Naive thymus-derived CD8-positive, alpha-beta T cell (primary cell): Measurements from ENCODE around the gene SH3BP2. TPM values are rescaled to one million over a fixed set of nuclear protein-coding genes. Genes with fewer than 3 reads are reported as not detected.

Experiments
- ATAC-seq, 2 donors: fragments of 150-1000 bp; cut with Tn5 transposase in 1 of 2; sonication (Bioruptor Pico), chemical (Tn5 transposase) in 1 of 2; 1 replicate in 1 of 2; 2 replicates in 1 of 2; pipeline ENCODE4 v1.10.0; 2021; ENCODE audit warnings: mild to moderate bottlenecking in 2 of 2, moderate library complexity in 2 of 2
- POLR2A ChIA-PET: fragments of 350-600 bp; sonication (Branson Sonifier 250); formaldehyde crosslinking; loops from one replicate; lab custom pipeline; 2021; ENCODE audit warnings: antibody characterized with exemption; lab: Charles Lee
- DNase-seq, 10 donors: peaks; one replicate each; pipeline versions ENCODE4 v3.0.0 to v3.0.0-alpha.2; 2020 to 2022
- H3K27ac Mint-ChIP-seq, 10 donors: one replicate each; pipeline ENCODE4 v1.8.0; 2020 to 2022; ENCODE audit warnings: mild to moderate bottlenecking in 10 of 10, mixed read lengths in 10 of 10, moderate library complexity in 4 of 10, inconsistent platforms in 1 of 10
- H3K27me3 Mint-ChIP-seq, 5 donors: one replicate each; pipeline ENCODE4 v1.8.0; 2021 to 2022; ENCODE audit warnings: mixed read lengths in 5 of 5
- H3K36me3 Mint-ChIP-seq, 3 donors: one replicate each; pipeline ENCODE4 v1.8.0; 2020 to 2022; ENCODE audit warnings: mixed read lengths in 3 of 3, mild to moderate bottlenecking in 2 of 3, inconsistent platforms in 1 of 3
- H3K4me1 Mint-ChIP-seq, 4 donors: one replicate each; pipeline ENCODE4 v1.8.0; 2021 to 2022; ENCODE audit warnings: mixed read lengths in 4 of 4
- H3K4me3 Mint-ChIP-seq, 10 donors: one replicate each; pipeline ENCODE4 v1.8.0; 2020 to 2022; ENCODE audit warnings: mild to moderate bottlenecking in 10 of 10, mixed read lengths in 10 of 10, moderate library complexity in 6 of 10, inconsistent platforms in 1 of 10
- H3K9me3 Mint-ChIP-seq, 9 donors: one replicate each; pipeline ENCODE4 v1.8.0; 2020 to 2022; ENCODE audit warnings: mixed read lengths in 9 of 9, mild to moderate bottlenecking in 3 of 9, inconsistent platforms in 1 of 9, moderate library complexity in 1 of 9
- polyA plus RNA-seq, 3 donors: library from polyadenylated mRNA; unstranded; fragments of 300-500 nt; fragmentation: Illumina TruSeq; gene quantifications; one replicate each; pipeline ENCODE4 v1.2.3, GENCODE V29; 2021
- total RNA-seq, 8 experiments: library from RNA in 2 of 8; stranded (reverse) in 2 of 8; gene quantifications; one replicate each; pipeline ENCODE4 v1.2.3 and lab custom pipeline; 2021 to 2026

SH3BP2 gene
- total and polyA plus RNA-seq, 5 experiments from 2014 or later, result 4.8 to 28.3 (median 10.8) TPM

GRCh38 chr4:2886161-2886560, 93.3 kb downstream of the SH3BP2 start:
- no peaks in the 10 kb centered on the region for H3K27me3 Mint-ChIP-seq
- H3K4me3 Mint-ChIP-seq, result no peak overlapping the region
- H3K4me1 Mint-ChIP-seq, result peaks cover 0 to 14% (median 7%) of the 10 kb centered on the region in 4 donors
- peak overlapping the region in 4 of 10 donors; percentile 33 to 65 (median 40) for H3K27ac Mint-ChIP-seq
- peaks cover 0 to 75% (median 15%) of the 10 kb centered on the region in 3 donors for H3K36me3 Mint-ChIP-seq
- ATAC-seq, result no peak
- POLR2A ChIA-PET, result no interaction called here
- DNase-seq, result no peak
- H3K9me3 Mint-ChIP-seq, result no peaks in the 10 kb centered on the region

GRCh38 chr4:2886622-2887021, 93.7 kb downstream of the SH3BP2 start:
- no peak overlapping the region for H3K4me3 Mint-ChIP-seq
- H3K27ac Mint-ChIP-seq, result peak overlapping the region in 3 of 10 donors; percentile 43 to 65 (median 57)
- POLR2A ChIA-PET, result no interaction called here
- peaks cover 0 to 75% (median 15%) of the 10 kb centered on the region in 3 donors for H3K36me3 Mint-ChIP-seq
- H3K27me3 Mint-ChIP-seq, result no peaks in the 10 kb centered on the region
- no peak for DNase-seq
- H3K9me3 Mint-ChIP-seq, result no peaks in the 10 kb centered on the region
- no peak for ATAC-seq
- H3K4me1 Mint-ChIP-seq, result peaks cover 0 to 16% (median 8%) of the 10 kb centered on the region in 4 donors

- Mint-ChIP-seq H3K27ac (peak overlapping the region in 6 of 10 donors; percentile 39 to 67 (median 62)), H3K27me3 (no peaks in the 10 kb centered on the region), H3K4me1 (peaks cover 0 to 18% (median 10%) of the 10 kb centered on the region in 4 donors), H3K4me3 (no peak overlapping the region), H3K9me3 (no peaks in the 10 kb centered on the region), H3K36me3 (peaks cover 0 to 71% (median 15%) of the 10 kb centered on the region in 3 donors)
- ATAC-seq (no peak), DNase-seq (no peak)
- POLR2A ChIA-PET, result no interaction called here
These were observed 94.5 kb downstream of the SH3BP2 start for GRCh38 chr4:2887343-2887742.

GRCh38 chr4:2888886-2889285, 96.0 kb downstream of the SH3BP2 start:
- DNase-seq, result no peak
- Mint-ChIP-seq H3K27me3 (no peaks in the 10 kb centered on the region), H3K36me3 (peaks cover 0 to 67% (median 15%) of the 10 kb centered on the region in 3 donors), H3K9me3 (no peaks in the 10 kb centered on the region), H3K27ac (peak overlapping the region in 3 of 10 donors; percentile 42 to 63 (median 47)), H3K4me3 (no peak overlapping the region), H3K4me1 (peaks cover 0 to 19% (median 10%) of the 10 kb centered on the region in 4 donors)
- POLR2A ChIA-PET, result no interaction called here
- no peak for ATAC-seq

Other genes starting within 250 kb of the SH3BP2 start
- gene TNIP2, start 36.7 kb upstream of the SH3BP2 start, total RNA-seq, result 10 to 100 TPM; 48.1 to 48.4 TPM
- 10 to 100 TPM; 34.2 to 52.5 (median 43.5) TPM for gene TNIP2, start 36.7 kb upstream of the SH3BP2 start, polyA plus RNA-seq
- gene ADD1, start 50.8 kb downstream of the SH3BP2 start, total RNA-seq, result 100 to 1,000 TPM; 302 to 309 TPM
- gene ADD1, start 50.8 kb downstream of the SH3BP2 start, polyA plus RNA-seq, result 100 to 1,000 TPM; 129 to 151 (median 150) TPM
- gene NOP14, start 170.3 kb downstream of the SH3BP2 start, total RNA-seq, result 10 to 100 TPM; 46.1 to 47.8 TPM
- gene NOP14, start 170.3 kb downstream of the SH3BP2 start, polyA plus RNA-seq, result 10 to 100 TPM; 10.8 to 31.8 (median 21.8) TPM
- 1 to 10 TPM; 3.7 to 6.0 TPM for gene GRK4, start 170.5 kb downstream of the SH3BP2 start, total RNA-seq
- gene GRK4, start 170.5 kb downstream of the SH3BP2 start, polyA plus RNA-seq, result 1 to 10 TPM in 1 of 3 donors, under 1 TPM in 2; 0.87 to 1.5 (median 0.90) TPM